ENCODE data around the gene GTF3A.

DNA sequence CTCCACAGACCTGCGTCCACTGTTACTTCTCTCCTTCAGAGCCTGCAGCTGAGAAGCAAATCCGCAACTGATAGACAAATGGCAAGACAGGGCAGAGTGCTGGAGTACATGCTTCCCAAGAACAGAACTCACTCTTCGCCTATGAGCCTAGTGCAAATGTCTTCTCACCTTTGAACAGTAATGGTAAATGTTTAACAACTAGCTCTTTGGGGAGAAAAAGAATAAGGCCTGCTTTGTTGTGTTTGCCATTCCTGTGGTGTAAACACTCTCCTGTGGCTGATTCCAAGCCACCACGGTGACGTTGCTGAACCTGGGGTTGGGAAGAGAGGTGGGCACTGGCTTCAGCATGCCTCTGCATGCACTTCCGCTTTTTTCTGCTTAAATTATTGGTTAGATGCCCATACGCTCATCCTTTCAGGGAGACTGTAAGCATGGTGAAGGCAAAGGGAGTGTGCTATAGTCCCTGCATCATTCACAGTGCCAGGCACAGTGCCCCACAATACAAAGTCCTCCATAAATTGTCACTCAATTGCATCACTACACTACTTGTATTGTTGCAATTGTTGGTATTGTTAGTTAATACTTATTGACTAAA lies 28.1 kb upstream of the GTF3A start:
- TF ChIP-seq, protein P1, sequence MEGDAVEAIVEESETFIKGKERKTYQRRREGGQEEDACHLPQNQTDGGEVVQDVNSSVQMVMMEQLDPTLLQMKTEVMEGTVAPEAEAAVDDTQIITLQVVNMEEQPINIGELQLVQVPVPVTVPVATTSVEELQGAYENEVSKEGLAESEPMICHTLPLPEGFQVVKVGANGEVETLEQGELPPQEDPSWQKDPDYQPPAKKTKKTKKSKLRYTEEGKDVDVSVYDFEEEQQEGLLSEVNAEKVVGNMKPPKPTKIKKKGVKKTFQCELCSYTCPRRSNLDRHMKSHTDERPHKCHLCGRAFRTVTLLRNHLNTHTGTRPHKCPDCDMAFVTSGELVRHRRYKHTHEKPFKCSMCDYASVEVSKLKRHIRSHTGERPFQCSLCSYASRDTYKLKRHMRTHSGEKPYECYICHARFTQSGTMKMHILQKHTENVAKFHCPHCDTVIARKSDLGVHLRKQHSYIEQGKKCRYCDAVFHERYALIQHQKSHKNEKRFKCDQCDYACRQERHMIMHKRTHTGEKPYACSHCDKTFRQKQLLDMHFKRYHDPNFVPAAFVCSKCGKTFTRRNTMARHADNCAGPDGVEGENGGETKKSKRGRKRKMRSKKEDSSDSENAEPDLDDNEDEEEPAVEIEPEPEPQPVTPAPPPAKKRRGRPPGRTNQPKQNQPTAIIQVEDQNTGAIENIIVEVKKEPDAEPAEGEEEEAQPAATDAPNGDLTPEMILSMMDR (conservative IDR thresholded peaks at IDR 0.05; ENCODE audit: low read length) = no peak
- TF ChIP-seq EZH2phosphoT487 (IDR thresholded peaks at IDR 0.05; ENCODE audit: borderline replicate concordance, low read depth, low read length) = no peak
